HepG2 (cell line): Measurements from ENCODE around the gene CA7. TPM values are rescaled to one million over a fixed set of nuclear protein-coding genes. Genes with fewer than 3 reads are reported as not detected.

ENCODE experiments used
- AHR ChIP-seq: IDR thresholded peaks from 2 replicates; pipeline ENCODE4 v1.6.1; 2018; ENCODE audit warnings: missing genetic modification reagents, missing compliant biosample characterization
- CEBPB ChIP-seq: IDR thresholded peaks from 2 replicates; pipeline ENCODE4 v1.6.1; 2011; ENCODE audit warnings: low read depth, low read length, improper control_type of control experiment, borderline replicate concordance
- DNMT3B ChIP-seq: conservative IDR thresholded peaks from 2 replicates; pipeline ENCODE4 v1.6.1; 2016; ENCODE audit warnings: missing biosample characterization, control low read depth
- GABPA ChIP-seq, 2 experiments: IDR thresholded peaks; 2 replicates each; pipeline ENCODE4 v1.6.1; 2011 to 2016; ENCODE audit warnings: low read depth in 2 of 2, low read length in 1 of 2, missing biosample characterization in 1 of 2, missing genetic modification characterization in 1 of 2
- HNRNPUL1 ChIP-seq: fragments of 200-400 bp; formaldehyde crosslinking; IDR thresholded peaks from 2 replicates; pipeline ENCODE4 v1.6.1; 2017; ENCODE audit warnings: low read depth, mild to moderate bottlenecking, low read length, moderate library complexity
- IKZF1 ChIP-seq: fragments of 450-650 bp; IDR thresholded peaks from 2 replicates; pipeline ENCODE4 v1.7.1; 2016
- MEF2D ChIP-seq: sonication (generic); formaldehyde crosslinking; IDR thresholded peaks from 2 replicates; pipeline ENCODE4 v1.5.1; 2020; ENCODE audit warnings: mild to moderate bottlenecking, missing genetic modification reagents
- POLR2AphosphoS2 ChIP-seq: IDR thresholded peaks from 2 replicates; pipeline ENCODE4 v1.6.1; 2011; ENCODE audit warnings: low read depth, low read length, improper control_type of control experiment
- RFXANK ChIP-seq: IDR thresholded peaks from 2 replicates; pipeline ENCODE4 v1.6.1; 2016
- STAT6 ChIP-seq: sonication (generic); formaldehyde crosslinking; IDR thresholded peaks from 2 replicates; pipeline ENCODE4 v1.4.0; 2020; ENCODE audit warnings: missing genetic modification reagents, mild to moderate bottlenecking, borderline replicate concordance
- TBL1XR1 ChIP-seq: fragments of 150-350 bp; IDR thresholded peaks from 2 replicates; pipeline ENCODE4 v1.6.1; 2014; ENCODE audit warnings: borderline replicate concordance, low read length; ENCODE audit not compliant: partially characterized antibody
- TSC22D2 ChIP-seq: sonication (generic); formaldehyde crosslinking; IDR thresholded peaks from 2 replicates; pipeline ENCODE4 v1.5.1; 2020; ENCODE audit warnings: missing genetic modification reagents, mild to moderate bottlenecking, borderline replicate concordance
- ZMAT3 ChIP-seq: sonication (generic); formaldehyde crosslinking; conservative IDR thresholded peaks from 2 replicates; pipeline ENCODE4 v1.7.0; 2021; ENCODE audit warnings: missing genetic modification reagents
- ZNF101 ChIP-seq: sonication (generic); formaldehyde crosslinking; IDR thresholded peaks from 2 replicates; pipeline ENCODE4 v1.4.0; 2020; ENCODE audit warnings: mild to moderate bottlenecking, low read depth, missing genetic modification reagents, borderline replicate concordance
- ZNF275 ChIP-seq: sonication (generic); formaldehyde crosslinking; IDR thresholded peaks from 2 replicates; pipeline ENCODE4 v1.8.0; 2022; ENCODE audit warnings: missing genetic modification reagents, mild to moderate bottlenecking, inconsistent platforms, borderline replicate concordance
- ZNF34 ChIP-seq: sonication (generic); formaldehyde crosslinking; IDR thresholded peaks from 2 replicates; pipeline ENCODE4 v1.4.0; 2020; ENCODE audit warnings: mild to moderate bottlenecking, missing genetic modification reagents, borderline replicate concordance
- ZNF563 ChIP-seq: sonication (generic); formaldehyde crosslinking; IDR thresholded peaks from 2 replicates; pipeline ENCODE4 v1.8.0; 2022; ENCODE audit warnings: mild to moderate bottlenecking, moderate library complexity, missing genetic modification reagents
- ZNF567 ChIP-seq: sonication (generic); formaldehyde crosslinking; IDR thresholded peaks from 2 replicates; pipeline ENCODE4 v1.8.1; 2023; ENCODE audit warnings: mild to moderate bottlenecking, missing genetic modification reagents, borderline replicate concordance
- ZNF644 ChIP-seq: IDR thresholded peaks from 2 replicates; pipeline ENCODE4 v1.6.1; 2016; ENCODE audit warnings: low read depth
- ZNF713 ChIP-seq: sonication (generic); formaldehyde crosslinking; IDR thresholded peaks from 2 replicates; pipeline ENCODE4 v1.4.0; 2020; ENCODE audit warnings: mild to moderate bottlenecking, missing genetic modification reagents
- polyA plus RNA-seq, 8 experiments: library from polyadenylated mRNA; depleted of rRNA in 3 of 8; stranded (reverse) in 7 of 8; unstranded in 1 of 8; fragments of >200 nt; fragmentation: Illumina TruSeq in 4 of 8; extraction: Trizol in 4 of 8; gene quantifications; 2 replicates each; pipeline versions ENCODE4 v1.2.1 to v1.2.3, GENCODE V29; 2011 to 2016; ENCODE audit warnings: low read depth in 4 of 8, missing spikeins in 1 of 8, mixed read lengths in 1 of 8; ENCODE audit not compliant: insufficient read depth in 1 of 8
- total RNA-seq, 5 experiments: library from RNA; depleted of rRNA; stranded (reverse); fragments of >200 nt; fragmentation: Illumina TruSeq; extraction: Trizol; gene quantifications; 2 replicates each; pipeline ENCODE4 v1.2.3, GENCODE V29; 2016; ENCODE audit warnings: low read depth in 1 of 5
- TF ChIP-seq, protein P1 (sequence below): sonication (generic); formaldehyde crosslinking; IDR thresholded peaks from 2 replicates; pipeline ENCODE4 v1.8.0; 2022; ENCODE audit warnings: mild to moderate bottlenecking, missing genetic modification reagents; ENCODE audit not compliant: insufficient replicate concordance
- TF ChIP-seq, protein P2 (sequence below): IDR thresholded peaks from 2 replicates; pipeline ENCODE4 v1.6.1; 2016
- TF ChIP-seq, protein P3 (sequence below): sonication (generic); formaldehyde crosslinking; IDR thresholded peaks from 2 replicates; pipeline ENCODE4 v1.4.0; 2020; ENCODE audit warnings: missing genetic modification reagents

CA7 gene
- total and polyA plus RNA-seq, 2 of the 13 experiments (the other 11 are each of a cell fraction or from before 2014, with no cell fraction given), result not detected

DNA sequence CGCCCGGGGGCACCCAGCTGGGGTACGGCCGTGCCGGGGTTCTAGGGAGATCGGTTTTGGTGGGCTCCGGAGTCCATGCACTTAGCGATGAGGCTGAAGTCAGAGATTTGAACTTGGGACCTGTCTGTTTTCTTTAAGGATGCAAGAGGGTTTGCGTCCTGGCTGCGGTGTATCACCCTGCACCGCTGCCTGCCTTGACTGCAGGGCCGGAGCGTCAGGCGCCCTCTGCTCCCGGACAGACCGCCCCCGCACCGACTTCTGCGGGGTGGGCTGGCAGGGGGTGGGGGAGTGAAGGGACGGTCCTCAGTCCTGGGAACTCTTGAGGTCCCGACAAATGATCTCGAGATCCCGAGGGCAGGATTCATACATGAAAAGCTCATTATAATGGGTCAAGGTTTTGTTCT lies 36.8 kb downstream of the CA7 start (continued):
- TF ChIP-seq, protein P1, sequence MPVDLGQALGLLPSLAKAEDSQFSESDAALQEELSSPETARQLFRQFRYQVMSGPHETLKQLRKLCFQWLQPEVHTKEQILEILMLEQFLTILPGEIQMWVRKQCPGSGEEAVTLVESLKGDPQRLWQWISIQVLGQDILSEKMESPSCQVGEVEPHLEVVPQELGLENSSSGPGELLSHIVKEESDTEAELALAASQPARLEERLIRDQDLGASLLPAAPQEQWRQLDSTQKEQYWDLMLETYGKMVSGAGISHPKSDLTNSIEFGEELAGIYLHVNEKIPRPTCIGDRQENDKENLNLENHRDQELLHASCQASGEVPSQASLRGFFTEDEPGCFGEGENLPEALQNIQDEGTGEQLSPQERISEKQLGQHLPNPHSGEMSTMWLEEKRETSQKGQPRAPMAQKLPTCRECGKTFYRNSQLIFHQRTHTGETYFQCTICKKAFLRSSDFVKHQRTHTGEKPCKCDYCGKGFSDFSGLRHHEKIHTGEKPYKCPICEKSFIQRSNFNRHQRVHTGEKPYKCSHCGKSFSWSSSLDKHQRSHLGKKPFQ (CRISPR knock-in tag), result no peak
- no peak for TF ChIP-seq CEBPB
- TF ChIP-seq ZNF275 (CRISPR knock-in tag), result no peak
- TF ChIP-seq ZMAT3 (CRISPR knock-in tag), result peak; percentile 4; the same call in 1 of the 2 replicates
- TF ChIP-seq MEF2D (CRISPR knock-in tag), result no peak; the same call in 1 of the 2 replicates
- no peak for TF ChIP-seq RFXANK (CRISPR knock-in tag)
- no peak for TF ChIP-seq ZNF644 (CRISPR knock-in tag)
- TF ChIP-seq TSC22D2 (CRISPR knock-in tag), result no peak
- TF ChIP-seq GABPA (IDR thresholded peaks at IDR 0.05; ENCODE audit: low read depth, low read length), result no peak
- no peak for TF ChIP-seq GABPA (CRISPR knock-in tag; IDR thresholded peaks at IDR 0.05; ENCODE audit: low read depth)
- TF ChIP-seq ZNF34, result 0 out of 2 replicates have a peak, but pooled peaks have one; percentile 42
- no peak for TF ChIP-seq POLR2AphosphoS2
- no peak for TF ChIP-seq ZNF101 (CRISPR knock-in tag)
- no peak for TF ChIP-seq TBL1XR1
- no peak for TF ChIP-seq ZNF713 (CRISPR knock-in tag)
- TF ChIP-seq ZNF567 (CRISPR knock-in tag), result no peak
- TF ChIP-seq STAT6 (CRISPR knock-in tag), result no peak; the same call in 1 of the 2 replicates
- no peak for TF ChIP-seq HNRNPUL1
- TF ChIP-seq, protein P2, sequence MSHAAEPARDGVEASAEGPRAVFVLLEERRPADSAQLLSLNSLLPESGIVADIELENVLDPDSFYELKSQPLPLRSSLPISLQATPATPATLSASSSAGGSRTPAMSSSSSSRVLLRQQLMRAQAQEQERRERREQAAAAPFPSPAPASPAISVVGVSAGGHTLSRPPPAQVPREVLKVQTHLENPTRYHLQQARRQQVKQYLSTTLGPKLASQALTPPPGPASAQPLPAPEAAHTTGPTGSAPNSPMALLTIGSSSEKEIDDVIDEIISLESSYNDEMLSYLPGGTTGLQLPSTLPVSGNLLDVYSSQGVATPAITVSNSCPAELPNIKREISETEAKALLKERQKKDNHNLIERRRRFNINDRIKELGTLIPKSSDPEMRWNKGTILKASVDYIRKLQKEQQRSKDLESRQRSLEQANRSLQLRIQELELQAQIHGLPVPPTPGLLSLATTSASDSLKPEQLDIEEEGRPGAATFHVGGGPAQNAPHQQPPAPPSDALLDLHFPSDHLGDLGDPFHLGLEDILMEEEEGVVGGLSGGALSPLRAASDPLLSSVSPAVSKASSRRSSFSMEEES (CRISPR knock-in tag), result no peak
- TF ChIP-seq, protein P3, sequence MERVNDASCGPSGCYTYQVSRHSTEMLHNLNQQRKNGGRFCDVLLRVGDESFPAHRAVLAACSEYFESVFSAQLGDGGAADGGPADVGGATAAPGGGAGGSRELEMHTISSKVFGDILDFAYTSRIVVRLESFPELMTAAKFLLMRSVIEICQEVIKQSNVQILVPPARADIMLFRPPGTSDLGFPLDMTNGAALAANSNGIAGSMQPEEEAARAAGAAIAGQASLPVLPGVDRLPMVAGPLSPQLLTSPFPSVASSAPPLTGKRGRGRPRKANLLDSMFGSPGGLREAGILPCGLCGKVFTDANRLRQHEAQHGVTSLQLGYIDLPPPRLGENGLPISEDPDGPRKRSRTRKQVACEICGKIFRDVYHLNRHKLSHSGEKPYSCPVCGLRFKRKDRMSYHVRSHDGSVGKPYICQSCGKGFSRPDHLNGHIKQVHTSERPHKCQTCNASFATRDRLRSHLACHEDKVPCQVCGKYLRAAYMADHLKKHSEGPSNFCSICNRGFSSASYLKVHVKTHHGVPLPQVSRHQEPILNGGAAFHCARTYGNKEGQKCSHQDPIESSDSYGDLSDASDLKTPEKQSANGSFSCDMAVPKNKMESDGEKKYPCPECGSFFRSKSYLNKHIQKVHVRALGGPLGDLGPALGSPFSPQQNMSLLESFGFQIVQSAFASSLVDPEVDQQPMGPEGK (CRISPR knock-in tag), result no peak
- no peak for TF ChIP-seq DNMT3B
- TF ChIP-seq AHR (CRISPR knock-in tag), result no peak
- TF ChIP-seq IKZF1, result no peak
- no peak for TF ChIP-seq ZNF563 (CRISPR knock-in tag)
